GM12878 (cell line): ENCODE measurements around the gene PRR5L. TPM values are rescaled to one million over a fixed set of nuclear protein-coding genes. Genes with fewer than 3 reads are reported as not detected.

Experiments
- ATAC-seq: fragments of 200-7000 bp; cut with Tn5 transposase; 3 replicates; pipeline ENCODE4 v1.9.1; 2020; ENCODE audit warnings: mild to moderate bottlenecking, moderate library complexity
- BruUV-seq: library from RNA; stranded (reverse); fragments of 400-500 nt; replicated peaks from 2 replicates; lab custom pipeline; 2021; lab: Mats Ljungman, UMichigan
- CTCF ChIA-PET: fragments of 300-600 bp; sonication (Branson Sonifier 250); formaldehyde crosslinking; extraction: SDS; loops from one replicate; lab custom pipeline; 2021; ENCODE audit warnings: inconsistent platforms; lab: Yijun Ruan, JAX
- POLR2A ChIA-PET: fragments of 350-600 bp; formaldehyde crosslinking; extraction: SDS; loops from one replicate; lab custom pipeline; 2021; ENCODE audit warnings: inconsistent platforms; lab: Charles Lee
- RAD21 ChIA-PET: fragments of 300-600 bp; sonication (Branson Sonifier 250); formaldehyde crosslinking; loops from one replicate; lab custom pipeline; 2023; ENCODE audit warnings: antibody characterized with exemption; ENCODE audit not compliant: unreplicated experiment; lab: Charles Lee
- SMC1A ChIA-PET: fragments of 300-600 bp; sonication (Branson Sonifier 250); formaldehyde crosslinking; loops from one replicate; lab custom pipeline; 2023; ENCODE audit not compliant: unreplicated experiment, uncharacterized antibody; lab: Charles Lee
- DNase-seq: peaks from one replicate; pipeline ENCODE4 v3.0.0-alpha.2; 2011; ENCODE audit warnings: low read depth, low spot score
- FAIRE-seq: peaks from 3 replicates; lab custom pipeline; 2011; peaks lifted over from hg19 to GRCh38; lab: Jason Lieb, UNC
- H2AFZ ChIP-seq: 2 replicates; pipeline ENCODE4 v1.6.0; 2011; ENCODE audit warnings: low read depth, low read length, control low read depth; ENCODE audit not compliant: control insufficient read depth
- H3K27ac ChIP-seq: 2 replicates; pipeline ENCODE4 v1.5.1; 2011; ENCODE audit warnings: control low read depth; ENCODE audit not compliant: control insufficient read depth, insufficient read depth
- H3K27me3 ChIP-seq, 2 experiments: replicated peaks in 1 of 2; 2 replicates each; pipeline versions ENCODE4 v1.6.0 to v1.6.1; 2011; ENCODE audit warnings: low read length in 1 of 2; ENCODE audit not compliant: control insufficient read depth in 2 of 2, insufficient read depth in 2 of 2
- H3K36me3 ChIP-seq, 2 experiments: 2 replicates each; pipeline ENCODE4 v1.5.1; 2011; ENCODE audit warnings: low read length in 1 of 2; ENCODE audit not compliant: control insufficient read depth in 2 of 2, insufficient read depth in 2 of 2
- H3K4me1 ChIP-seq: 2 replicates; pipeline ENCODE4 v1.6.1; 2011; ENCODE audit warnings: mild to moderate bottlenecking, low read length, moderate library complexity, mixed read lengths; ENCODE audit not compliant: control insufficient read depth, insufficient read depth
- H3K4me2 ChIP-seq: 2 replicates; pipeline ENCODE4 v1.6.0; 2011; ENCODE audit warnings: control low read depth; ENCODE audit not compliant: control insufficient read depth, insufficient read depth
- H3K4me3 ChIP-seq: fragments of 200-600 bp; sonication (generic); 2 replicates; pipeline ENCODE4 v1.5.1; 2016
- H3K79me2 ChIP-seq: 2 replicates; pipeline ENCODE4 v1.6.0; 2011; ENCODE audit warnings: low read length; ENCODE audit not compliant: control insufficient read depth, insufficient read depth
- H3K9ac ChIP-seq: 2 replicates; pipeline ENCODE4 v1.8.0; 2011; ENCODE audit warnings: low read length, control low read depth, mixed read lengths; ENCODE audit not compliant: control insufficient read depth, insufficient read depth
- H3K9me3 ChIP-seq: replicated peaks from 3 replicates; pipeline ENCODE4 v1.5.1; 2011; ENCODE audit warnings: mild to moderate bottlenecking, low read length; ENCODE audit not compliant: control insufficient read depth, insufficient read depth
- H4K20me1 ChIP-seq: 2 replicates; pipeline ENCODE4 v1.6.0; 2011; ENCODE audit not compliant: control insufficient read depth, insufficient read depth
- BHLHE40 ChIP-seq, 2 experiments: fragments of 450-650 bp in 1 of 2; IDR thresholded peaks; 2 replicates each; pipeline ENCODE4 v1.6.1; 2011 to 2017; ENCODE audit warnings: low read depth in 2 of 2, borderline replicate concordance in 1 of 2, improper control_type of control experiment in 1 of 2, low read length in 1 of 2, mild to moderate bottlenecking in 1 of 2
- CREM ChIP-seq: IDR thresholded peaks from 2 replicates; pipeline ENCODE4 v1.6.1; 2014; ENCODE audit warnings: antibody characterized with exemption, low read depth
- JUNB ChIP-seq: IDR thresholded peaks from 2 replicates; pipeline ENCODE4 v1.6.1; 2016; ENCODE audit warnings: antibody characterized with exemption, mild to moderate bottlenecking
- NR2F1 ChIP-seq: fragments of 450-650 bp; conservative IDR thresholded peaks from 2 replicates; pipeline ENCODE4 v1.6.1; 2017; ENCODE audit warnings: mild to moderate bottlenecking
- NRF1 ChIP-seq: conservative IDR thresholded peaks from 2 replicates; pipeline ENCODE4 v1.6.1; 2011; ENCODE audit warnings: mild to moderate bottlenecking, low read depth, low read length, improper control_type of control experiment
- SREBF1 ChIP-seq: IDR thresholded peaks from 2 replicates; pipeline ENCODE4 v1.6.1; 2012; ENCODE audit warnings: mild to moderate bottlenecking, low read length
- ZNF622 ChIP-seq: fragments of 450-650 bp; IDR thresholded peaks from 2 replicates; pipeline ENCODE4 v1.6.1; 2017; ENCODE audit warnings: mild to moderate bottlenecking, inconsistent platforms
- WGBS: methylation state at CpG from one replicate; pipeline ENCODE4 v1.1.6; 2016; ENCODE audit warnings: low lambda C conversion rate; ENCODE audit not compliant: insufficient replicate concordance, insufficient coverage; ENCODE audit errors: missing lambda C conversion rate; 5-methylcytosine and 5-hydroxymethylcytosine counted together
- in situ Hi-C: fragments of 300-500 bp; cut with MboI; formaldehyde crosslinking; loops from 9 replicates; pipeline ENCODE4 v1.14.3; 2018; ENCODE audit warnings: mixed read lengths
- intact Hi-C: fragments of 100-400 bp; cut with micrococcal nuclease; formaldehyde crosslinking; loops from one replicate; pipeline ENCODE4 v1.14.2; 2022; ENCODE audit not compliant: unreplicated experiment
- polyA plus RNA-seq, 11 experiments: library from polyadenylated mRNA; depleted of rRNA in 4 of 11; unstranded in 6 of 11; stranded (reverse) in 5 of 11; fragments of >200 nt; fragmentation: Nextera tagmentation in 4 of 11; fragmentation: Illumina TruSeq in 1 of 11; extraction: Ambion mirVana in 4 of 11; extraction: Trizol in 1 of 11; gene quantifications; 1 replicate in 1 of 11; 2 replicates in 10 of 11; pipeline versions ENCODE4 v1.2.1 to v1.2.3, GENCODE V29; 2011 to 2016; ENCODE audit warnings: inconsistent platforms in 2 of 11, missing spikeins in 2 of 11, low read depth in 1 of 11
- total RNA-seq, 4 experiments: library from RNA; depleted of rRNA in 3 of 4; stranded (reverse); fragments of >200 nt in 3 of 4; fragmentation: Illumina TruSeq in 1 of 4; extraction: Trizol in 1 of 4; gene quantifications; 2 replicates each; pipeline versions ENCODE4 v1.2.1 to v1.2.3, GENCODE V29; 2013 to 2021
- TF ChIP-seq, protein P1 (sequence below): fragments of 450-650 bp; IDR thresholded peaks from 2 replicates; pipeline ENCODE4 v1.6.1; 2017; ENCODE audit warnings: mild to moderate bottlenecking
- TF ChIP-seq, protein P2 (sequence below): fragments of 450-650 bp; formaldehyde crosslinking; IDR thresholded peaks from 2 replicates; pipeline ENCODE4 v1.4.0; 2022; ENCODE audit warnings: mild to moderate bottlenecking, moderate library complexity
- TF ChIP-seq, protein P3 (sequence below): fragments of 450-650 bp; conservative IDR thresholded peaks from 2 replicates; pipeline ENCODE4 v1.6.1; 2017; ENCODE audit warnings: mild to moderate bottlenecking, moderate library complexity
- TF ChIP-seq, protein P4 (sequence below): IDR thresholded peaks from 2 replicates; pipeline ENCODE4 v1.6.1; 2012; ENCODE audit warnings: improper control_type of control experiment, low read depth, low read length; ENCODE audit not compliant: insufficient replicate concordance

The PRR5L gene
- total and polyA plus RNA-seq, 10 of the 15 experiments (the other 5 are each of a cell fraction or from before 2014, with no cell fraction given) = 0.11 to 4.2 (median 0.67) TPM; not detected in 1

- Histone ChIP-seq H3K27ac (no peak overlapping the region), H3K4me3 (no peak overlapping the region), H2AFZ (no peak overlapping the region), H4K20me1 (no peaks in the 10 kb centered on the region), H3K27me3 (peaks cover 0 to 8% of the 10 kb centered on the region in 2 experiments; a peak in 2 of 4 replicates), H3K4me1 (no peaks in the 10 kb centered on the region), H3K9ac (no peak overlapping the region), H3K4me2 (no peak overlapping the region), H3K9me3 (no peaks in the 10 kb centered on the region), H3K36me3 (no peaks in the 10 kb centered on the region), H3K79me2 (no peaks in the 10 kb centered on the region)
- ChIA-PET POLR2A (no interaction called here), CTCF (interaction anchor here (0.6 to 3.6 kb wide), 5 partner anchors 9 to 179 kb away, joined by 3 to 25 read pairs (median 4); no protein-coding TSS in a partner anchor), RAD21 (interaction anchor here (0.6 to 2.1 kb wide), 3 partner anchors 9 to 179 kb away, joined by 3 to 11 read pairs (median 6); no protein-coding TSS in a partner anchor), SMC1A (interaction anchor here (0.6 to 1.2 kb wide), 4 partner anchors 40 to 188 kb away, joined by 3 to 4 read pairs (median 4); no protein-coding TSS in a partner anchor)
- ATAC-seq = no peak
- no TSS peak for BruUV-seq
- in situ Hi-C loops = no loop called here
- FAIRE-seq = no peak
- DNase-seq = no peak
- WGBS = 36% methylated on average over 6 of the region's 6 CpGs
- intact Hi-C loops = no loop called here
- TF ChIP-seq, protein P1, sequence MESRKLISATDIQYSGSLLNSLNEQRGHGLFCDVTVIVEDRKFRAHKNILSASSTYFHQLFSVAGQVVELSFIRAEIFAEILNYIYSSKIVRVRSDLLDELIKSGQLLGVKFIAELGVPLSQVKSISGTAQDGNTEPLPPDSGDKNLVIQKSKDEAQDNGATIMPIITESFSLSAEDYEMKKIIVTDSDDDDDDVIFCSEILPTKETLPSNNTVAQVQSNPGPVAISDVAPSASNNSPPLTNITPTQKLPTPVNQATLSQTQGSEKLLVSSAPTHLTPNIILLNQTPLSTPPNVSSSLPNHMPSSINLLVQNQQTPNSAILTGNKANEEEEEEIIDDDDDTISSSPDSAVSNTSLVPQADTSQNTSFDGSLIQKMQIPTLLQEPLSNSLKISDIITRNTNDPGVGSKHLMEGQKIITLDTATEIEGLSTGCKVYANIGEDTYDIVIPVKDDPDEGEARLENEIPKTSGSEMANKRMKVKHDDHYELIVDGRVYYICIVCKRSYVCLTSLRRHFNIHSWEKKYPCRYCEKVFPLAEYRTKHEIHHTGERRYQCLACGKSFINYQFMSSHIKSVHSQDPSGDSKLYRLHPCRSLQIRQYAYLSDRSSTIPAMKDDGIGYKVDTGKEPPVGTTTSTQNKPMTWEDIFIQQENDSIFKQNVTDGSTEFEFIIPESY = no peak
- TF ChIP-seq ZNF622 = no peak
- no peak for TF ChIP-seq NR2F1
- TF ChIP-seq NRF1 = no peak
- TF ChIP-seq SREBF1 = no peak
- TF ChIP-seq, protein P2, sequence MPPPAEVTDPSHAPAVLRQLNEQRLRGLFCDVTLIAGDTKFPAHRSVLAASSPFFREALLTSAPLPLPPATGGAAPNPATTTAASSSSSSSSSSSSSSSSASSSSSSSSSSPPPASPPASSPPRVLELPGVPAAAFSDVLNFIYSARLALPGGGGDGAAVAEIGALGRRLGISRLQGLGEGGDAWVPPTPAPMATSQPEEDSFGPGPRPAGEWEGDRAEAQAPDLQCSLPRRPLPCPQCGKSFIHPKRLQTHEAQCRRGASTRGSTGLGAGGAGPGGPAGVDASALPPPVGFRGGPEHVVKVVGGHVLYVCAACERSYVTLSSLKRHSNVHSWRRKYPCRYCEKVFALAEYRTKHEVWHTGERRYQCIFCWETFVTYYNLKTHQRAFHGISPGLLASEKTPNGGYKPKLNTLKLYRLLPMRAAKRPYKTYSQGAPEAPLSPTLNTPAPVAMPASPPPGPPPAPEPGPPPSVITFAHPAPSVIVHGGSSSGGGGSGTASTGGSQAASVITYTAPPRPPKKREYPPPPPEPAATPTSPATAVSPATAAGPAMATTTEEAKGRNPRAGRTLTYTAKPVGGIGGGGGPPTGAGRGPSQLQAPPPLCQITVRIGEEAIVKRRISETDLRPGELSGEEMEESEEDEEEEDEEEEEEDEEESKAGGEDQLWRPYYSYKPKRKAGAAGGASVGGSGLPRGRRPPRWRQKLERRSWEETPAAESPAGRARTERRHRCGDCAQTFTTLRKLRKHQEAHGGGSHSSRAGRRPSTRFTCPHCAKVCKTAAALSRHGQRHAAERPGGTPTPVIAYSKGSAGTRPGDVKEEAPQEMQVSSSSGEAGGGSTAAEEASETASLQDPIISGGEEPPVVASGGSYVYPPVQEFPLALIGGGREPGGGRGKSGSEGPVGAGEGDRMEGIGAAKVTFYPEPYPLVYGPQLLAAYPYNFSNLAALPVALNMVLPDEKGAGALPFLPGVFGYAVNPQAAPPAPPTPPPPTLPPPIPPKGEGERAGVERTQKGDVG (CRISPR knock-in tag) = no peak
- TF ChIP-seq, protein P3, sequence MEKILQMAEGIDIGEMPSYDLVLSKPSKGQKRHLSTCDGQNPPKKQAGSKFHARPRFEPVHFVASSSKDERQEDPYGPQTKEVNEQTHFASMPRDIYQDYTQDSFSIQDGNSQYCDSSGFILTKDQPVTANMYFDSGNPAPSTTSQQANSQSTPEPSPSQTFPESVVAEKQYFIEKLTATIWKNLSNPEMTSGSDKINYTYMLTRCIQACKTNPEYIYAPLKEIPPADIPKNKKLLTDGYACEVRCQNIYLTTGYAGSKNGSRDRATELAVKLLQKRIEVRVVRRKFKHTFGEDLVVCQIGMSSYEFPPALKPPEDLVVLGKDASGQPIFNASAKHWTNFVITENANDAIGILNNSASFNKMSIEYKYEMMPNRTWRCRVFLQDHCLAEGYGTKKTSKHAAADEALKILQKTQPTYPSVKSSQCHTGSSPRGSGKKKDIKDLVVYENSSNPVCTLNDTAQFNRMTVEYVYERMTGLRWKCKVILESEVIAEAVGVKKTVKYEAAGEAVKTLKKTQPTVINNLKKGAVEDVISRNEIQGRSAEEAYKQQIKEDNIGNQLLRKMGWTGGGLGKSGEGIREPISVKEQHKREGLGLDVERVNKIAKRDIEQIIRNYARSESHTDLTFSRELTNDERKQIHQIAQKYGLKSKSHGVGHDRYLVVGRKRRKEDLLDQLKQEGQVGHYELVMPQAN = no peak
- TF ChIP-seq CREM = no peak
- TF ChIP-seq BHLHE40 (IDR thresholded peaks at IDR 0.05; ENCODE audit: borderline replicate concordance in 1 of 2, low read depth in 2 of 2, low read length in 1 of 2) = no peak
- TF ChIP-seq, protein P4, sequence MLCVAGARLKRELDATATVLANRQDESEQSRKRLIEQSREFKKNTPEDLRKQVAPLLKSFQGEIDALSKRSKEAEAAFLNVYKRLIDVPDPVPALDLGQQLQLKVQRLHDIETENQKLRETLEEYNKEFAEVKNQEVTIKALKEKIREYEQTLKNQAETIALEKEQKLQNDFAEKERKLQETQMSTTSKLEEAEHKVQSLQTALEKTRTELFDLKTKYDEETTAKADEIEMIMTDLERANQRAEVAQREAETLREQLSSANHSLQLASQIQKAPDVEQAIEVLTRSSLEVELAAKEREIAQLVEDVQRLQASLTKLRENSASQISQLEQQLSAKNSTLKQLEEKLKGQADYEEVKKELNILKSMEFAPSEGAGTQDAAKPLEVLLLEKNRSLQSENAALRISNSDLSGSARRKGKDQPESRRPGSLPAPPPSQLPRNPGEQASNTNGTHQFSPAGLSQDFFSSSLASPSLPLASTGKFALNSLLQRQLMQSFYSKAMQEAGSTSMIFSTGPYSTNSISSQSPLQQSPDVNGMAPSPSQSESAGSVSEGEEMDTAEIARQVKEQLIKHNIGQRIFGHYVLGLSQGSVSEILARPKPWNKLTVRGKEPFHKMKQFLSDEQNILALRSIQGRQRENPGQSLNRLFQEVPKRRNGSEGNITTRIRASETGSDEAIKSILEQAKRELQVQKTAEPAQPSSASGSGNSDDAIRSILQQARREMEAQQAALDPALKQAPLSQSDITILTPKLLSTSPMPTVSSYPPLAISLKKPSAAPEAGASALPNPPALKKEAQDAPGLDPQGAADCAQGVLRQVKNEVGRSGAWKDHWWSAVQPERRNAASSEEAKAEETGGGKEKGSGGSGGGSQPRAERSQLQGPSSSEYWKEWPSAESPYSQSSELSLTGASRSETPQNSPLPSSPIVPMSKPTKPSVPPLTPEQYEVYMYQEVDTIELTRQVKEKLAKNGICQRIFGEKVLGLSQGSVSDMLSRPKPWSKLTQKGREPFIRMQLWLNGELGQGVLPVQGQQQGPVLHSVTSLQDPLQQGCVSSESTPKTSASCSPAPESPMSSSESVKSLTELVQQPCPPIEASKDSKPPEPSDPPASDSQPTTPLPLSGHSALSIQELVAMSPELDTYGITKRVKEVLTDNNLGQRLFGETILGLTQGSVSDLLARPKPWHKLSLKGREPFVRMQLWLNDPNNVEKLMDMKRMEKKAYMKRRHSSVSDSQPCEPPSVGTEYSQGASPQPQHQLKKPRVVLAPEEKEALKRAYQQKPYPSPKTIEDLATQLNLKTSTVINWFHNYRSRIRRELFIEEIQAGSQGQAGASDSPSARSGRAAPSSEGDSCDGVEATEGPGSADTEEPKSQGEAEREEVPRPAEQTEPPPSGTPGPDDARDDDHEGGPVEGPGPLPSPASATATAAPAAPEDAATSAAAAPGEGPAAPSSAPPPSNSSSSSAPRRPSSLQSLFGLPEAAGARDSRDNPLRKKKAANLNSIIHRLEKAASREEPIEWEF = no peak
- TF ChIP-seq JUNB = no peak
Measured at GRCh38 chr11:36314434-36314767, 18.3 kb downstream of the PRR5L start.
